HCT116 (cell line): ENCODE results near the gene UTP20.

Source experiments
- EGR1 ChIP-seq: IDR thresholded peaks from 2 replicates; pipeline ENCODE4 v1.6.1; 2012; ENCODE audit warnings: low read depth
- EZH2phosphoT487 ChIP-seq: fragments of 200-600 bp; IDR thresholded peaks from 2 replicates; pipeline ENCODE4 v1.6.1; 2018; ENCODE audit warnings: antibody characterized with exemption, borderline replicate concordance
- POLR2A ChIP-seq: IDR thresholded peaks from 2 replicates; pipeline ENCODE4 v1.7.0; 2011; ENCODE audit warnings: borderline replicate concordance; ENCODE audit not compliant: insufficient read depth, insufficient read length; ENCODE audit errors: extremely low read depth
- POLR2AphosphoS5 ChIP-seq: IDR thresholded peaks from 2 replicates; pipeline ENCODE4 v1.6.1; 2011; ENCODE audit warnings: mild to moderate bottlenecking, low read depth, low read length, moderate library complexity
- YY1 ChIP-seq: IDR thresholded peaks from 2 replicates; pipeline ENCODE4 v1.6.1; 2011; ENCODE audit warnings: low read length, low read depth, moderate library complexity, mild to moderate bottlenecking; ENCODE audit not compliant: insufficient replicate concordance; ENCODE audit errors: extremely low read depth
- ZNF274 ChIP-seq: fragments of 200-500 bp; sonication (Bioruptor generic); IDR thresholded peaks from 2 replicates; pipeline ENCODE4 v1.6.1; 2014; ENCODE audit warnings: mild to moderate bottlenecking, low read depth, low read length, inconsistent platforms
- TF ChIP-seq, protein P1 (sequence below), 3 experiments: fragments of 200-600 bp in 1 of 3; sonication (generic) in 1 of 3; IDR thresholded peaks in 2 of 3; conservative IDR thresholded peaks in 1 of 3; 2 replicates each; pipeline ENCODE4 v1.5.1; 2012 to 2017; ENCODE audit warnings: low read depth in 2 of 3, low read length in 2 of 3, antibody characterized with exemption in 1 of 3, borderline replicate concordance in 1 of 3, control low read depth in 1 of 3, mild to moderate bottlenecking in 1 of 3, mixed read lengths in 1 of 3, mixed run types in 1 of 3, moderate library complexity in 1 of 3; ENCODE audit not compliant: insufficient read depth in 1 of 3
- TF ChIP-seq, protein P2 (sequence below): IDR thresholded peaks from 2 replicates; pipeline ENCODE4 v1.6.1; 2011; ENCODE audit warnings: mild to moderate bottlenecking, low read length, moderate library complexity; ENCODE audit not compliant: insufficient replicate concordance; ENCODE audit errors: extremely low read depth
- TF ChIP-seq, protein P3 (sequence below): IDR thresholded peaks from 2 replicates; pipeline ENCODE4 v1.6.1; 2012

DNA sequence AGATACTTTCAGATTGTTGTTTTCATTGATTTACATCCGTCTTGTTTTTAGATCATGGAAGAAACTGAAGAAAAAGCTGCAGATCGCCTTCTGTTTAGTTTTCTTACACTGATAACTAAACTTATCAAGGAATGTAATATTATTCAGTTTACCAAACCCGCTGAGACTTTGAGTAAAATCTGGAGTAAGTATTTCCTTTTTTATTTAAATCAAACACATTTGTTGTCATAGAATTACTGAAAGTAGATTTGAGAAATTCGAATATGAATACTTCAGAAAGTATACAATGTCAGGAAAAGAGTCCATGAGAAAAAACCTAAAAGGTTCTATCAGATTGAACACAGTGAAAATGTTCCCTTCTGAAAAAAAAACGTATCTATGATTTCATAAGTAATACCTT lies 95.7 kb downstream of the UTP20 start:
- TF ChIP-seq, protein P1, sequence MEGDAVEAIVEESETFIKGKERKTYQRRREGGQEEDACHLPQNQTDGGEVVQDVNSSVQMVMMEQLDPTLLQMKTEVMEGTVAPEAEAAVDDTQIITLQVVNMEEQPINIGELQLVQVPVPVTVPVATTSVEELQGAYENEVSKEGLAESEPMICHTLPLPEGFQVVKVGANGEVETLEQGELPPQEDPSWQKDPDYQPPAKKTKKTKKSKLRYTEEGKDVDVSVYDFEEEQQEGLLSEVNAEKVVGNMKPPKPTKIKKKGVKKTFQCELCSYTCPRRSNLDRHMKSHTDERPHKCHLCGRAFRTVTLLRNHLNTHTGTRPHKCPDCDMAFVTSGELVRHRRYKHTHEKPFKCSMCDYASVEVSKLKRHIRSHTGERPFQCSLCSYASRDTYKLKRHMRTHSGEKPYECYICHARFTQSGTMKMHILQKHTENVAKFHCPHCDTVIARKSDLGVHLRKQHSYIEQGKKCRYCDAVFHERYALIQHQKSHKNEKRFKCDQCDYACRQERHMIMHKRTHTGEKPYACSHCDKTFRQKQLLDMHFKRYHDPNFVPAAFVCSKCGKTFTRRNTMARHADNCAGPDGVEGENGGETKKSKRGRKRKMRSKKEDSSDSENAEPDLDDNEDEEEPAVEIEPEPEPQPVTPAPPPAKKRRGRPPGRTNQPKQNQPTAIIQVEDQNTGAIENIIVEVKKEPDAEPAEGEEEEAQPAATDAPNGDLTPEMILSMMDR (IDR thresholded peaks at IDR 0.05 in 2 of 3, conservative IDR thresholded peaks at IDR 0.05 in 1 of 3; ENCODE audit: borderline replicate concordance in 1 of 3, insufficient read depth in 1 of 3, low read depth in 2 of 3, low read length in 2 of 3) = no peak
- TF ChIP-seq YY1 = no peak
- no peak for TF ChIP-seq EZH2phosphoT487
- TF ChIP-seq, protein P2, sequence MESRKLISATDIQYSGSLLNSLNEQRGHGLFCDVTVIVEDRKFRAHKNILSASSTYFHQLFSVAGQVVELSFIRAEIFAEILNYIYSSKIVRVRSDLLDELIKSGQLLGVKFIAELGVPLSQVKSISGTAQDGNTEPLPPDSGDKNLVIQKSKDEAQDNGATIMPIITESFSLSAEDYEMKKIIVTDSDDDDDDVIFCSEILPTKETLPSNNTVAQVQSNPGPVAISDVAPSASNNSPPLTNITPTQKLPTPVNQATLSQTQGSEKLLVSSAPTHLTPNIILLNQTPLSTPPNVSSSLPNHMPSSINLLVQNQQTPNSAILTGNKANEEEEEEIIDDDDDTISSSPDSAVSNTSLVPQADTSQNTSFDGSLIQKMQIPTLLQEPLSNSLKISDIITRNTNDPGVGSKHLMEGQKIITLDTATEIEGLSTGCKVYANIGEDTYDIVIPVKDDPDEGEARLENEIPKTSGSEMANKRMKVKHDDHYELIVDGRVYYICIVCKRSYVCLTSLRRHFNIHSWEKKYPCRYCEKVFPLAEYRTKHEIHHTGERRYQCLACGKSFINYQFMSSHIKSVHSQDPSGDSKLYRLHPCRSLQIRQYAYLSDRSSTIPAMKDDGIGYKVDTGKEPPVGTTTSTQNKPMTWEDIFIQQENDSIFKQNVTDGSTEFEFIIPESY = no peak
- no peak for TF ChIP-seq POLR2A
- TF ChIP-seq EGR1 = no peak
- TF ChIP-seq ZNF274 = no peak
- TF ChIP-seq, protein P3, sequence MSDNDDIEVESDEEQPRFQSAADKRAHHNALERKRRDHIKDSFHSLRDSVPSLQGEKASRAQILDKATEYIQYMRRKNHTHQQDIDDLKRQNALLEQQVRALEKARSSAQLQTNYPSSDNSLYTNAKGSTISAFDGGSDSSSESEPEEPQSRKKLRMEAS = no peak
- no peak for TF ChIP-seq POLR2AphosphoS5
